Endometrial microvascular endothelial cells (primary cell): ENCODE results near the gene PYGO2. TPM values are rescaled to one million over a fixed set of nuclear protein-coding genes. Genes with fewer than 3 reads are reported as not detected.

Source experiments
- in situ Hi-C: cut with HindIII; loops from 2 replicates; pipeline ENCODE4 v1.10.0; 2017; ENCODE audit warnings: low sequenced_read_pairs, low pct_unique_long_range_greater_than_20kb; ENCODE audit errors: inconsistent ontology term
- total RNA-seq: library from RNA; depleted of rRNA; stranded (reverse); fragments of >200 nt; gene quantifications from one replicate; pipeline ENCODE4 v1.2.3, GENCODE V29; 2015; ENCODE audit errors: inconsistent ontology term

PYGO2 gene, protein sequence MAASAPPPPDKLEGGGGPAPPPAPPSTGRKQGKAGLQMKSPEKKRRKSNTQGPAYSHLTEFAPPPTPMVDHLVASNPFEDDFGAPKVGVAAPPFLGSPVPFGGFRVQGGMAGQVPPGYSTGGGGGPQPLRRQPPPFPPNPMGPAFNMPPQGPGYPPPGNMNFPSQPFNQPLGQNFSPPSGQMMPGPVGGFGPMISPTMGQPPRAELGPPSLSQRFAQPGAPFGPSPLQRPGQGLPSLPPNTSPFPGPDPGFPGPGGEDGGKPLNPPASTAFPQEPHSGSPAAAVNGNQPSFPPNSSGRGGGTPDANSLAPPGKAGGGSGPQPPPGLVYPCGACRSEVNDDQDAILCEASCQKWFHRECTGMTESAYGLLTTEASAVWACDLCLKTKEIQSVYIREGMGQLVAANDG
- 14.5 TPM for total RNA-seq

DNA sequence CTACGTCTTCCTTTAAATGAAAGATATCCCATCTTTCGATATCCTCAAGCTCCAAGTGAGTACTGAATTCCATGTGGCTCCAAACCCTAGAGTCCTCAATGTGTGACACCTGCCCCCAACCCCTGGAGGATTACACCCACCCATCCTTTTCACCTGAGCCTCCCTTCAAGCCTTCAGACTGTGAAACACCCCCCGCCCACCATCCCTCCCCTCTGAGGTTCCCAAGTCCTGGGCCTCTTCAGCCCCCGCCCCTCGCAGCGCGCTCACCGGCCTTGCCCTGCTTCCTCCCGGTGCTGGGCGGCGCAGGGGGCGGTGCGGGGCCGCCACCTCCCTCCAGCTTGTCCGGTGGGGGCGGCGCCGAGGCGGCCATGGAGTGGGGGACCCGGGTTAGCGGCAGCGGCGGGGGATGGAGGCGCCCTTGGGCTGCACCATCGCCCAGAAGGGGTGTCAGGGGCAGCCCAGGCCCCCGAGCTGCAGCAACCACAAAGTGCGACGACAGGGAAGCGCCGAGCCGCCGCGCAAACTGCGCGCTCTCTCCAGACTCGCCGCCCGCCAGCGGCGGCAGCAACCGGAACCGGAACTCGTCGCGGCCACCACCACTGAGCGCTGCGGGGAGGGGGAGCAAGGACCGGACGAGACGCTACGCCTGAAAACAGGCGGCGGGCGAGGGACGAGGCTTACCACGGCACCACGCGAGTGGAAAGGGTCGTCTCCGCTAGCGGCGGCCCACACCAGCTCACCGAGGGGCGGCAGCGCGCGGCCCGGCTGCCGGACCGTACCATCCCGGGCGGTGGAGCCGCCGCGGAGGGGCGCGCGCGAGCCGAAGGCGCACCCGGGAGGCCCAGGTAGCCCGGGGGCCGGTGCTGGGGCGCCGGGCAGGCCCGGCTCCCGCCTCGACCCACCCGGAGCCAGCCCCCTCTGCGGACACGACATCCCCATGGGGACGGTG is at the start of gene PYGO2:
Gene PYGO2 (minus strand): TSS at position 576 of the 949 bp plus-strand sequence. CDS start 206 bp downstream, at position 370.
- in situ Hi-C loops: no loop called here

DNA sequence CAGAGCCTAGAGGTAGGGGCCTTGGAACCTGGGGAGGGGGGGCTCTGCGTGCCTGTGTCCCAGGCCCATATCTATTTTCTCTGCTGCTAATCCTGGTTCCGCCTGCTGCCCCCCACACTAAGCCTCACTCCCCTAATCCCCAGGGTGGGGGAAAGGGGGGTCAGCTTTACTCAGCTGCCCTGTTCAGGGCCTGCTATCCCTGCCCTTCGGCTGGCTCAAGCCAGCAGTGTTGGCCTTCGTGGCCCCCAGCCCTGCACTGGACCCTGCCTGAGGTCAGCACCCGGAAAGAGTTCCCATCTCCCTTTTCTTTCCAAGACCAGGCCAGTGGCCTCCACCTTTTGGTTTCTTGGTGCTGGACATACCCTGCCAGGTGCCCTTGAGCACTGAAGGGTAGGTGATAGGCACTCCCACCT is 49.4 kb upstream of the PYGO2 start:
- in situ Hi-C loops: loop anchor here (10.0 kb wide), 1 partner anchor 54 kb away; the partner anchor contains the start of gene EFNA4

DNA sequence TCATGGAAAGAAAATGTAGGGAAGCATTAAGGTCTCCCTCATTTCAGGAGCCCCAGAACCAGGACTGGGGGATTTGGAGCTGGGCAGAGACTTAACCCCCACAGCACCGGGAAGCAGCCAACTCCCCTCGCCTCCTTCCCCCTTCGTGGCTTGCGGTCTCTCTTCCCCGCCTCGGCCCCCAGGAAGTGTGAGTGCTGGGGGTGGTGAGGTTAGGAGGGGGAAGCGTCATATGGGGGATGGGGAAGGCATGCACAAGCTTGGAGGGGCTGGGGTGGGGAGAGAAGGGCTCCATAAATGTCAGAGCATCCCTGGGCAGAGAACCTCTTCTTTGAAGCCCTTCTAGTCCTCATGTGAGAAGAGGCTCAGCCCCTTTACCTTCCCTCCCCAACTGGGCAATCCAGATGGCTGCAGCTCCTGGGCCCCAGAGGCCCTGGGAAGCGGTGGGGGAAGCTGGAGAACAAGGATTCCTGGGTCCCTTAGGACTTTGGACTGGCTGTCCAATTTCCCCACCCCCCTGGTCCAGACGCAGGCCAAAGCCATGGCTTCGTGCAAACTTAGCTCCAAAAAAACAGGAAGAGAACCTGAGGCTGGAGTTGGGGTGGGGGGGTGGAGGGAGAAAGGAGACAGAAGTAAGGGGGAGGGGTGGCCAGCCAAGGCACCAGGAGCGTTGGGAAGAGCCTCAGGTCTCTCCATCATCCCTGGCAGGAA is 48.8 kb upstream of the PYGO2 start:
- in situ Hi-C loops: loop anchor here (10.0 kb wide), 1 partner anchor 54 kb away; the partner anchor contains the start of gene EFNA4

DNA sequence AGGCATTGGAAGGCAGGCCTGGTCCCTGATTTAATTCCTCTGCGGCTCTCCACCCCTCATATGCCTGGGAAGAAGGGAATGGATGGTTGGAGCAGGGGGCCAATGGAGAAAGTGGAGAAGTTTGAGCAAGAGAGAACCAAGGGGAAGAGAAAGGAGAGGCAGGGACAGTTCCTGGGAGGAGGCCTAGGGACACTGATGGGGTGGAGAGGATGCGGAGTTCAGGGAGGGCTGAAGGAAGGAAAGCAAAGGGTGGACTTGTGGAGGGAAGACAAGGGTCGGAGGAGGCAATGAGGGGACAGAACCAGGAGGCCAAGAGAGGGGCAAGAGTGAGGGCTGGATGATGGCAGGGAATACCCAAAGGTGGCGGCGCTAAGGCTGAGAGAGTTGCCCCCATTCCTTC is 48.2 kb upstream of the PYGO2 start:
- in situ Hi-C loops: loop anchor here (10.0 kb wide), 1 partner anchor 55 kb away; the partner anchor contains the start of gene EFNA4

DNA sequence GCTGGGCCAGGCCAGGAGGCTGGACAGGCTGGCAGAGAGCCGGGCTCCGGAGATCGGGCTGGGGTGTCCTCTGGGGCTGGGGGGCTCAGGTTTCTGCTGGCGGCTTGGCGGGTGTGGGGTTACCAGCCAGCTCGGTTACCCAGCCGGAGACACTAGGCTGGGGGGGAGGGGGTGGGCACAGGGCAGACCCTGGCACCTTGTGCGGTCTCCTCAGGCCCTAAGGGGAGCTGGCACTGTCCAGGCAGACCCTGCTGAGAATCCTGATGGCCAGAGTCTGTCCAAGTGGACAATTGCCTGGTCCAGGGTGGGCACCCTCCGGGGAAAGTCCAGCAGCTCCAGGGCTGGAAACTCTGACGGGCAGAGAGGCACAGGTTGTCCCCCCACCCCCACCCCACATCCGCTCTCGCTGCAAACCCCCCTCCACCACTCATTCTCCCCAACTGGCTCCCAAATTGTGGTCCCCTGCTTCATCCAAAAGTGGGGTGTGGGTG is 47.7 kb upstream of the PYGO2 start:
- in situ Hi-C loops: no loop called here

DNA sequence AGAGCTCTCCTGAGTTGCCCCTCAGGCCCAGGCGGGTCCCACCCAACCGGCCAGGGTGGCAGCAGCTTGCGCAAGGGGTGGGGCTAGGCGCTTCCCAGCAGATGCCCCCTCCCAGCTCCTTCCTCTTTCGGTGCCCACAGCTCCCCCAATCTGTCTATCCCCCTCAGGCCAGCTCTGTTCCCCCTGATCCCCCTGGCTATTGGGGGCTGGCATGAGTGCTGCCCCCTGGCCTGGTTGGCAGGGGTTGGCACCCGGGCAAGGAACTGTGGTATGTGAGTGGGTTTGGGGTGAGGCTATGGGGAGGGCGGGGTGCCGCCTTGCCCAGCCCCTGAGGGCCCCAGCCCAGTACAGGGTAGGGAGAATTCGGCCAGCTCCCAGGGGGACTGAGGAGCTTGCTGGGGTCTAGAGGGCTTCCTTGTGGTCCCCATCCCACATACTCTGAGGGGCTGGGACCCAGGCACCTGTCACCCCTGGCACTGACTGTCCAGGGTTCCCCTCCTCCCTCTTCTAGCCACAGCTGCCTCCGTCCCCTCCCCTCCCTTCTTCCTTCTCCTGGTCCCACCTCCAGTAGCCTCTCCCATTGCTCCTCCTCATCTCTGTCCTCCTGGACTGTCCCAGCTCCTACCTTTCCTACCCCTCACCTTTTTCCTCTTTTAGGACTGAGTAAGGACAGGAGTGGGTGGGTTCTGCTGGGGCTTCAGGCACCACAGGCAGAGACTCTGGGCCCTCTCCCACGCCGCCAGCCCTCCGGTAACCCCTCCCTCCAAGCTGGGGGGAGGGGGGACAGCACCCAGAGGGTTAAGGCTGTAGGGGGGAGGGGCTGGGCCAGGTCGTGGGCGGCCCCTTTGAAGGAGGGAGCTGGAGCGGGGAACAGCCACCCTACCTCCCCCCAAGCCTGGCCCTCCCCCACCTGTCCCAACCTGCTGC is 46.7 kb upstream of the PYGO2 start:
- in situ Hi-C loops: no loop called here

DNA sequence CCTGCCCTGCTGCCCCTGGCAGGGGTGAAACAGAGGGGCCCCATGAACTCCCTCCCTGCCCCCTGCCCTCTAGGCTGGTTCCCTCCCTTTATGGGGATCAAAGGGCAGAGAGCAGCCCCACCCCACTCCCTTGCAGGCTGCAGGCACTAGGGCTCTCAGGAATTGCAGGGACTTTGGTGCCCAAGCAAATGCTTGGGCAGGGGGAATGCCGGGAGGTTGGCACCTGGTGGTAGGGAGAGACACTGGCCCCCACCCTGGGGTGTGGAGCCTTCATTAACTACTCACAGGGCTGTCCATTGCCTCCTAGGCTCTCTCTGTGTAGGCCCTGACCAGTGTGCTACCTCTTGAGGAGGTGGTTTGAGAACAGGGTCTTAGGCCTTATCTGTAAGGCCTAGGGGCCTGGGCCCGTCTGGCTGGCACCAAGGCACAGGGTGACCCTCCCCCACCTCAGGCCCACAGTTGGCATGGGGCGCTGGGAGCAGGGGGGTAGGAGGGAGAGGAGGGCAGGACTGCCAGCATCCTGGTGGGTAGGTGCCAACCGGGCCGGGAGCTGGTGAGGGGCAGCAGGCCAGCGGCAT is 45.8 kb upstream of the PYGO2 start:
- in situ Hi-C loops: no loop called here

DNA sequence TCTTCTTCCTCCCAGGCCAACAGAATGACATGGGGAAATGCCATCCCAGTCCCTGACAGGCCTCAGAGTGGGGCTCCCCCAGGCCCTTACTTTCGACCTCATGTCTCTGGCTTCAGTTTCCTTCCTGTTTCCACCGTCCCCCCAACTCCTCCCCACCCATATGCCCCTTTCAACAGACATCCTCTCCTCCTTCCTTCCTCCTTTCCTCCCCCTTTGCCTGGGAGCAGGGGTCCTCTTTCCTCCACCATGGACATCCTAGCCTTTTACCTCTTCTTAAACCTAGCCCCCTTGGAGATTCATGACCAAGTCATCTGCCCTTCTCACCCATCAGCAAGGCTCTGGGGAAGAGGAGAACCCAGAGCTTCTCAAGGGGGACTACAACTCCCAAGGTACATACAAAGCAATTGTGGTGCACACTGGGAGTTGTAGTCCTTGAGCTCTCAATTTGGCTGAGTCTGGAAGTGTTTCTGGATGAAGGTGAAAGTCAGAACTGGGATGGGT is 45.1 kb upstream of the PYGO2 start:
- in situ Hi-C loops: no loop called here

DNA sequence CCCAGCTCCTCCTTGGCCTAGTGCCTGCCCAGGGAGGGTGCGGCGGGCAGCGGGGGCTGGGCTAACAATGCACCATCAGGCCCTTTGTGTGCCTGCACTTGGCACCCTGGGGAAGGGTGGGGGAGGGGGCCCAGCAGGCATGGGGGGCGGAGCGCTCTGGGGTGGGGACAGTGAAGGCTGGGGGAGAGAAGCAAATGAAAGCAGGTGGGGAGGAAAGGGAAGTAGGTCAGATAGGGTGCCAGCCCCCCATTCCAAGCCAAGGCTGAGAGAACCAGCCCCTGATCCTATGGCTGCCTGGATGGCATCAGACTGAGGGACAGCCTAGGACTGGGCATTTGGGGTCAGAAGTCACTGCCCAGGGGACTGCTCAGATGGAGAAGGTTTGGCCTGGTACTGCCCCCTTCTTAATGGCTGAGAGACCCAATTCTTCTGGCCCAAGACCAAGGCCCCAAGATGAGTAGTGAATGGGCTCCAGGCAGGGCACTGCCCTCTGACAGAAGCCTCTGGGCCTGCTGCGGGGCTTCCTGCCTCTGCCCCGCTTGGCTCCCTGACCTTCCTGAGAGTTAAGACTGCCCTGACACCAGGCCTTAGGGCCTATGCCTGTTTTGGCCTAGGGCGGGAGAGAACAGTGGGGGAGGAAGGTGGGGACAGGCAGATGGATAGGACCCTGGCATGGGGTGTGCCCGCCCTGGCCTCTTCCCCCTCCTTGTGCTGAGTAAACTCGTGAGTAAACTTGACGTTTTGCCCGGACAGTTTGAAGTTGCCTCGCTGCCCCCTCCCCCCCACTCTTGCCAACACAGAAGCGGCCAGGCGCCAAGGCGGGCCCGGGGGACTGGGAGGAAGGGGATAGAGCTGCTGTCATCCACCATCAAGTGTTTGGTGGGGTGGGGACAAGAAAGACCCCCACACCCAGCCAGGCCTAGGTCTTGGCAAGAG is 43.8 kb upstream of the PYGO2 start:
- in situ Hi-C loops: no loop called here

DNA sequence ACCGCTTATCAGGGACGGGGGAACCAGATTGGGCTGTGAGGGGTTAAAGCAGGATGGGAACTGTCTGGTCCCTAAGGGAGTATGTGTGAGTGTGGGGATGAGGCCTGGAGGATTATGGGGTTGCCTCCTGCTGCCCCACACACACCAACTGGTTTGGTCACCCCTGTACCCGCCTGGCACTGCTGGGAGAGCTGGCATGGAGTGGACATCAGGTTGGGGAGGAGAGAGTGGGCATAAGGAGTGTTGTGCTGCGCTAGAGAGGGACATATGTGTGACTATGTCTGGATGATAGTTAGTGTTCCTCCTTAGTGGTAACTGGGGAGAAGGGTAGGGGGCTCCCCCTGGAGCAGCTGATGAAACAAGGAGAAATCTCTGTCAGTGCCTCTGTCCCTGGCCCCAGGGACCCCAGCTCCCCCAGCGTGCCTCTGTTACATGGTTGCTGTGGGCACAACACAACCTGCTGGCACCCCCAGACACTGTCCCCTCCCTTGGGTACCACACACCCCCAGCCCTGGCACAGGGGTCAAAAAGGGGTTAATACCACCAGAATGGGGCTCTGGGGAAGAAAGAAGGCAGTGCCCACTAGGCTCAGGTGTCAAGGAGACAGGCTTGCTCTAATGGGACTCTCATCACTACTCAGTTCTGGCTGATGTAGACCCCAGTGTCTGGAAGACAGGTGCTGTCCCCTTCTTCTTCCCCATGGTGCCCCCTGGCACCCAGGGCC is 42.9 kb upstream of the PYGO2 start:
- in situ Hi-C loops: no loop called here

DNA sequence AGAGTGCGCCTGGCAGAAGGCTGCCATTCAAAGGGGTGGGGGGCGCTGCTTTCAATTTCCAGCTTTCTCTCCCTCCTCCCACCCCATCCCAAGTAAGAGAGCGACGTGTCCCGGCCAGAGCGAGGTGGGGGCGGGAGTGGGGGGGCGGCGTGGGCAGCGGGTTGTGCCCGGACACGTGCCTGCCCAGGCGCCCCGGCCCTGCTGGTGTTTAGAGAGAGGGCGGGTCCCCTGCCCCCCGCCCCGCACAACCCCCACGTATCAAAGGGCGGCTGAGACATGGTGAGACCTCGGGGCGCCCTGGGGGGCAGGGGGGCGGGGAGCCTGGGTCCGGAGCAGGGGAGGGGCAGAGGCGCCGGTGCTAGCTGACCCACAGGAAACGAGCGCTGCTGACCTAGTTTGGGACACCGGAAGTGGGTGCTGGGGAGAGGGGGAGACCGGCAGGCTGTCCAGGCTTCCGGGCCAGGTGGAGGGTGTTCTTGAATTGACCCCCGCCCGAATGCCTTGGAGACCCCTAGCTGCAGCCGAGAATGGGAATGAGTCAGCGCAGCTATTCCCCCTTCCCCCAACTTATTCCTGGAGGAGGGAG is 42.3 kb upstream of the PYGO2 start:
- in situ Hi-C loops: no loop called here

DNA sequence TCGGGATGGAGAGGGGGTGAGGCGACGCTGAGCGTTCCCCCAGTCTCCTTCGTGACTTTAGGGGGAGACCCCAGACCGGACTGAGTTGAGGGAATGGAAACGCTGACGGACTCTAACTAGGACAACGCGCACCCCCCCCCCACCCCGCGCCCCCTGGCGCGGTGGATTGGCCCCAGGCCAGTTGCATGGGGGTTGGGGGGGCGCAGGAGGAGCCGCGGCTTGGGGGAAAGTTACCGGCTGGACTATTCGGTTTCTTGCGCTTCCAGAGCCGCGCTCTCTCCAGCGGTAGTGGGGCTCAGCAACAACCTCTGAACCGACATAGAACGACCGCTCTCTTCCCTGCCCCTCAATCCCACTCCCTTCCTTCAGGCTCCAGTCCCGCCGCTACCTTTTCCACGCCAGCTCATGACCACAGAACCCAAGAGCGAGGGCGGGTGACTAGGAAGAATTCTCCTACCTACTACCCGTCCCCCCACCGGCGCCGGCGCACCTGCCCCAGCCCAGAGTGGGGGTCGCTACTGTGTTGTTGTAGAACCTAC is 41.7 kb upstream of the PYGO2 start:
- in situ Hi-C loops: no loop called here

DNA sequence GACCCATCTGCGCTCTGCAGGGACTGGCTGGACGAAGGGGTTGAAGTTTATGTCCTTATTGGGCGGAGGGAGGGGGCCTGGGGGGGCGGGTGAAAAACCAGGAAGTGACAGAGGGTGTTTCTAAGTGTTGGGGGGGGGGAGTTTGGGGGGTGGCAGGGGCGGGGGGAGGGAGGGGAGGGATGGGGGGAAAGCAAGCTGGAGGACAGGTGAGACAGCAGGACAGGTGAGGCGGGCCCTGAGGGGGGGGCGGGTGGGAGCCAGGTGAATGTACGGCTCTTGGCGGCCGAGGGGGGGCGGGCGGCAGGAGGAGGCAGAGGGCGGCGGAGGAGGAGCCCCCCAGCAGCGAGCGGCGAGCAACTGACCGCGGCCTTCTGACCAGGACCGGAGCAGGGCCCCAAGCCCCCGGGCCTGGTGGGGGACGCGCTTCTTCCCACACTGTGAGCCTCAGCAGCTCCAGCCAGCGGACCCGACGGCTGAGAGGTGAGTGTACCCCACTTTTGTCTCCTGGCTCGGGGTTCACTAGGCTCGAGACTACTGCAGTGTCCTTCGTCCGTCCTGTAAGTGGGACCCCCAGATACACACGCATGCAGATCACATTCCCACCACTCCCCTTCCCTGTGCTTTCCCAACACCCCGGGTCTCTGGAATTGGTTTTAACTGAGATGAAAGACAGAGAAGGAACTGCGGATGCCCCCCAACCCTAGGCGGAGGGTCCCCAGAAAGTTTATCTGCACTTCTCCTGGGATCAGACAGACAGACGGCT is 41.1 kb upstream of the PYGO2 start, which contains the start of gene ZBTB7B:
Gene ZBTB7B (plus strand): TSS at position 339 of the 763 bp plus-strand sequence. CDS start 11,859 bp downstream, outside the sequence.
- in situ Hi-C loops: no loop called here
